Femur (tissue), 1 donor: ENCODE results near the gene ACSBG1.

Experiments
- DNase-seq: peaks from one replicate; pipeline ENCODE4 v3.0.0-alpha.2; 2017

Gene ACSBG1

GRCh38 chr15:78129077-78129750 lies 105.2 kb downstream of the ACSBG1 start:
- DNase-seq = no peak

DNA sequence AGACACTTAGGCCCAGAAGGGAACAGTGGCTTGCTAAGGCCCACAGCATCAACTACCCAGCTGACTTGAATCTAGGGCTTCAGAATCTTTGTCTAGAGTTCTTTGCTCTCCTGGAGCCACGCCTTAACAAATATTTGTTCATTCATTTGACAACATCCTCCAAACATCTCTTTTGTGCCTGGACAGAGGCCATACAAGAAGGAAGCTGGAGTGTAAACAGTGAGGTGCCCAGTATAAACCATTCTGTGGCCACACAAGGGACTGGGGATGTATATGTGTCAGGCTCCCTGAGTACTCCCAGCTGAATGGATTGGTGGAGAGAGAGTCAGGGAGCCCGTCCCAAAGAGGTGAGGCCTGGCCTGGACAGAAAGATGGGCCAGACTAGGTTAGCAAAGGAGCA lies 106.5 kb downstream of the ACSBG1 start:
- DNase-seq = no peak

DNA sequence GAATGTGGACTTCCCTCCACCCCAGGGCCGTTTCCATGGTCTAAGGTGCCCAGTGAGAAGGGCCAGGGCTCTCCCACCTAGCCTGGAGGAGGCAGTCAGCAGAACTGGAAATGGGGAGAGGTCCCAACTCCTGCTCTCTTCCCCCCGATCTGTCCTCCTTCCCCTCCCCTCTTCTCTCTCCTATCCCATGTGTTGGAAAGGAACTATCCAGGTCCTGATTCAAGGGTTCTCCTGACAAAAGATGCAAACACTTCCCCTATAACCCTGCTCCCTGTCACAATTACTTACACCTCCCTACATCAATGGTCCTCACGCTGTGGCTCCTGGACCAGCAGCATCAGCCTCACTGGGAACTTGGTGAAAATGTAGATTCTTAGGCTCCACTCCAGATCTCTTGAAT lies 109.1 kb downstream of the ACSBG1 start:
- no peak for DNase-seq

DNA sequence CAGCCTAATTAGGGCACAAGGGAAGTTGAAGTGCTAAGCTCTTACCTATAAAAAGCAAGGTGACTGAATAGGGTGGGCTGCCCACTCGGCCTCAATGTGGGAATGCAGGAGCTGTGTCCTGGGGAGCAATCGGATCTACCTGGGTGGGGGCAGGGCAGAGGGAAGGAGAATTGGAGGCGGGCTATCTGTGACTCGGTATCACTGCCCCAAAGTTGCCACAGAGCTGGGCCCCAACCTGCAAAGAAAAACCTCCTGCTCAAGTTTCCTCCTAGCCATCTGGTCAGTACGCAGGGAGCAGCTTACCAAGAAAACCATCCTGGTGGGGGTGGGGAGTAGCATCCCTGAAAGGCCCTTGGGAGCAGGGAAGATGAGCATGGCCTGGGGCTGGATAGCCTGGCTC lies 113.8 kb downstream of the ACSBG1 start:
- DNase-seq = no peak
